Peyer's patch (tissue), 4 donors: ENCODE measurements around the gene COL13A1. TPM values are rescaled to one million over a fixed set of nuclear protein-coding genes. Genes with fewer than 3 reads are reported as not detected.

ENCODE experiments used
- DNase-seq, 3 donors: peaks; one replicate each; pipeline ENCODE4 v3.0.0-alpha.2; 2017 to 2019
- H3K27ac ChIP-seq, 4 donors: fragments of 200-600 bp; sonication (generic); one replicate each; pipeline ENCODE4 v1.5.1; 2016 to 2019
- H3K27me3 ChIP-seq, 2 donors: fragments of 200-600 bp; sonication (generic); one replicate each; pipeline ENCODE4 v1.5.1; 2019
- H3K36me3 ChIP-seq, 3 donors: fragments of 200-600 bp; sonication (generic); one replicate each; pipeline ENCODE4 v1.5.1; 2016 to 2019
- H3K4me1 ChIP-seq, 4 donors: fragments of 200-600 bp; sonication (generic); one replicate each; pipeline ENCODE4 v1.5.1; 2016 to 2019
- H3K4me3 ChIP-seq, 4 donors: fragments of 200-600 bp; sonication (generic); 1 replicate in 3 of 4; 2 replicates in 1 of 4; pipeline ENCODE4 v1.5.1; 2016 to 2019; ENCODE audit warnings: mild to moderate bottlenecking in 1 of 4
- H3K9me3 ChIP-seq, 4 donors: fragments of 200-600 bp; sonication (generic); one replicate each; pipeline ENCODE4 v1.5.1; 2016 to 2019; ENCODE audit warnings: mild to moderate bottlenecking in 1 of 4
- POLR2A ChIP-seq, 2 donors: fragments of 450-650 bp; IDR thresholded peaks; one replicate each; pipeline ENCODE4 v1.5.1; 2017; ENCODE audit warnings: antibody characterized with exemption in 2 of 2, mild to moderate bottlenecking in 2 of 2, moderate library complexity in 2 of 2
- total RNA-seq, 4 donors: library from RNA; depleted of rRNA; stranded (reverse); fragments of >200 nt; gene quantifications; one replicate each; pipeline ENCODE4 v1.1.0, GENCODE V29; 2016
- TF ChIP-seq, protein P1 (sequence below), 6 experiments: fragments of 450-650 bp in 4 of 6; fragments of 200-600 bp in 2 of 6; sonication (generic) in 1 of 6; IDR thresholded peaks; one replicate each; pipeline ENCODE4 v1.5.1; 2017 to 2019; ENCODE audit warnings: antibody characterized with exemption in 6 of 6, mild to moderate bottlenecking in 3 of 6, moderate library complexity in 1 of 6

Gene COL13A1
- total RNA-seq = 1 to 10 TPM in 2 of 4 donors, under 1 TPM in 1, not detected in 1; 0.94 to 6.6 (median 3.9) TPM

DNA sequence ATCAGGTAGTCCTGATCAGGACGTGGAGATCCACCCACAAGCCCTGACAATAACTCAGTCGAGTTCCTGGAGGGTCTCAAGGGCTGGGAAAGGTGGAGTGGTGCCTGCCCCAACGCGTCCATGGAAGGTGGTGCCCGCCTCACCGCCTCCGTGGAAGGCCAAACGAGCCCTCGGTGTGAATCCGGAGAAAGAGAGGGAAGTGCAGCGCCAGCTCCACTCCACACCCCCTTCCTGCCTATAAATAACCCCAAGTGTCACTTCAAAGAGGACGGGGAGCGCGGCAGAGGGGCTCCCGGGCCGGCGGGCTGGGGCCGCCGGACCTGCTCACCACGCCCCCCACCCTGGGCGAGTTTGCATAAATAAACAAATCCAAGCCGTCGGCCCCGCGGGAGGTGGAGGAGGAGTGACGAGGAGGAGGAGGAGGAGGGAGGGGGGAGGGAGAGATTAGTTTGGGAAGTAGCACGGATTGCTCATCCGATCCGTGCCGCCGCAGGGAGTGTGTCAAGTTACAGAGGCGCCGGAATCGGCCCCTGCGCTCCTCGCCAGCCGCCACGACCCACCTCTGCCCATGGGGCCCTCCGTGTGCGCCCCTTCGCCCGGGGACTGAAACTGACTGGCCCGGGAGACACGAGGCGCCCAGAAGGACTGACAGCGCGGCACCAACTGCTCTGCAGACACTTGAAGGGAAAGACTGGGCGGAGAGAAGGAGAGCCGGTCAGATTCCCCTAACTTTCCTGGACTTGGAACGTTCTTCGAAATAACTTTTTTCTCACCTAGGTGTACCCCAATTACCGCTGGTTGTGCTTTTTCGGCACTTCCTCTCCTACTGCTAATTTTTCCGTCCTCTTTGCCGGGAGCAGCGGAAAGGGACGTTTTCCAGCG lies at the start of gene COL13A1:
Gene COL13A1, plus strand, starts transcription at position 473 of the 882 bp plus-strand sequence. CDS start 518 bp downstream, outside the sequence.
- Histone ChIP-seq H3K36me3 (no peaks in the 10 kb centered on the region), H3K27me3 (peaks cover 0 to 12% of the 10 kb centered on the region in 2 donors), H3K27ac (peak within 1 kb of the TSS in 2 of 4 donors; percentile 4 to 25), H3K9me3 (no peaks in the 10 kb centered on the region), H3K4me3 (peak within 1 kb of the TSS; percentile 27 to 54 (median 34)), H3K4me1 (peaks cover 0 to 31% (median 0%) of the 10 kb centered on the region in 4 donors)
- no peak for DNase-seq
- TF ChIP-seq, protein P1, sequence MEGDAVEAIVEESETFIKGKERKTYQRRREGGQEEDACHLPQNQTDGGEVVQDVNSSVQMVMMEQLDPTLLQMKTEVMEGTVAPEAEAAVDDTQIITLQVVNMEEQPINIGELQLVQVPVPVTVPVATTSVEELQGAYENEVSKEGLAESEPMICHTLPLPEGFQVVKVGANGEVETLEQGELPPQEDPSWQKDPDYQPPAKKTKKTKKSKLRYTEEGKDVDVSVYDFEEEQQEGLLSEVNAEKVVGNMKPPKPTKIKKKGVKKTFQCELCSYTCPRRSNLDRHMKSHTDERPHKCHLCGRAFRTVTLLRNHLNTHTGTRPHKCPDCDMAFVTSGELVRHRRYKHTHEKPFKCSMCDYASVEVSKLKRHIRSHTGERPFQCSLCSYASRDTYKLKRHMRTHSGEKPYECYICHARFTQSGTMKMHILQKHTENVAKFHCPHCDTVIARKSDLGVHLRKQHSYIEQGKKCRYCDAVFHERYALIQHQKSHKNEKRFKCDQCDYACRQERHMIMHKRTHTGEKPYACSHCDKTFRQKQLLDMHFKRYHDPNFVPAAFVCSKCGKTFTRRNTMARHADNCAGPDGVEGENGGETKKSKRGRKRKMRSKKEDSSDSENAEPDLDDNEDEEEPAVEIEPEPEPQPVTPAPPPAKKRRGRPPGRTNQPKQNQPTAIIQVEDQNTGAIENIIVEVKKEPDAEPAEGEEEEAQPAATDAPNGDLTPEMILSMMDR (IDR thresholded peaks at IDR 0.05) = no peak
- TF ChIP-seq POLR2A (IDR thresholded peaks at IDR 0.05) = no peak

GRCh38 chr10:69752479-69752878 lies 49.2 kb upstream of the COL13A1 start:
- no peak for DNase-seq
- H3K4me3 ChIP-seq = no peak overlapping the region
- H3K27me3 ChIP-seq = no peaks in the 10 kb centered on the region
- no peaks in the 10 kb centered on the region for H3K9me3 ChIP-seq
- TF ChIP-seq, protein P1 (IDR thresholded peaks at IDR 0.05) = no peak
- TF ChIP-seq POLR2A (IDR thresholded peaks at IDR 0.05) = no peak
- H3K36me3 ChIP-seq = no peaks in the 10 kb centered on the region
- no peaks in the 10 kb centered on the region for H3K4me1 ChIP-seq
- H3K27ac ChIP-seq = no peak overlapping the region

DNA sequence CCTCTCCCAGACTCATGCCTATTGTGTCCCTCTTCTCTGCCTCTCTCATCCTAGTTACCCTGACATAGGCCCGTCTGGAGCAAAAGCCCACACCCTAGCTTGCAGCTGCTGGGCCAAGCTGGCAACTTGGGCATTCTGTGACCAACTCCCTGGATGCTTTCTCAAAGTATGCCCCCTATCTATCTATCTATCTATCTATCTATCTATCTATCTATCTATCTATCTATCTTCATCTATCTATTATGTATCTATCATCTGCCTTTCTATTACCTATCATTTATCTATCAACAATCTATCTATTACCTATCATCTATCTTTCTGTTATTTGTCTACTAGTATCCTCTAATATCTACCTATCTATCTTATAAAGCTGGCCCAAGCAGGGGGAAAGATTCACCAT lies 45.4 kb upstream of the COL13A1 start:
- Histone ChIP-seq H3K27me3 (no peaks in the 10 kb centered on the region), H3K36me3 (no peaks in the 10 kb centered on the region), H3K27ac (no peak overlapping the region), H3K4me1 (no peaks in the 10 kb centered on the region), H3K4me3 (no peak overlapping the region), H3K9me3 (no peaks in the 10 kb centered on the region)
- TF ChIP-seq, protein P1 (IDR thresholded peaks at IDR 0.05) = no peak
- TF ChIP-seq POLR2A (IDR thresholded peaks at IDR 0.05) = no peak
- DNase-seq = no peak

DNA sequence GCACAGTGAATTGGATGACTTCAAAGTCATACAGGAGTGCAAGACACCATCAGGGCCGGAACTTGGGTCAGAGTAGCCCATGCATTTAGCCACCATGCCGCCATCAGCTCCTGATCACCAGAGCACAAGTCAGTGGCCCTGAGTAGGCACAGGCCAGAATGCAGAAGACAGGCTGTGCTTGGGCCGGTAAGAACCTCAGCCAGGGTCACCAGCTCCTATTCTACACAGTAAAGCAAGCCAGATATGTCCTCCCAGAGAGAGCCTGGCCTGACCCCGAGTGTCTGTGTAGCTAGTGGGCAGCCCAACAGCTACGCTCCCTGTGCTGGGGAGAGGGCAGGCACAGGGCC lies 44.5 kb upstream of the COL13A1 start:
- no peaks in the 10 kb centered on the region for H3K36me3 ChIP-seq
- no peak for DNase-seq
- no peaks in the 10 kb centered on the region for H3K27me3 ChIP-seq
- no peaks in the 10 kb centered on the region for H3K9me3 ChIP-seq
- TF ChIP-seq, protein P1 (IDR thresholded peaks at IDR 0.05) = no peak
- no peak for TF ChIP-seq POLR2A (IDR thresholded peaks at IDR 0.05)
- no peaks in the 10 kb centered on the region for H3K4me1 ChIP-seq
- no peak overlapping the region for H3K4me3 ChIP-seq
- H3K27ac ChIP-seq = no peak overlapping the region

- DNase-seq = no peak
- no peaks in the 10 kb centered on the region for H3K27me3 ChIP-seq
- H3K27ac ChIP-seq = no peak overlapping the region
- TF ChIP-seq, protein P1 (IDR thresholded peaks at IDR 0.05) = no peak
- no peak for TF ChIP-seq POLR2A (IDR thresholded peaks at IDR 0.05)
- H3K9me3 ChIP-seq = no peaks in the 10 kb centered on the region
- H3K4me1 ChIP-seq = no peaks in the 10 kb centered on the region
- H3K4me3 ChIP-seq = no peak overlapping the region
- H3K36me3 ChIP-seq = no peaks in the 10 kb centered on the region
Observed at GRCh38 chr10:69757553-69758309, 44.0 kb upstream of the COL13A1 start.
